Spleen (tissue), 11 donors: Measurements from ENCODE around the gene RNF157. TPM values are rescaled to one million over a fixed set of nuclear protein-coding genes. Genes with fewer than 3 reads are reported as not detected.
A peak's percentile ranks its signal among the peaks of the same experiment; 100 is the strongest.

Experiments
- DNase-seq: peaks from one replicate; pipeline ENCODE4 v3.0.0-alpha.2; 2020
- H3K27ac ChIP-seq, 8 donors: fragments of 200-600 bp; sonication (generic) in 7 of 8; 1 replicate in 4 of 8; 2 replicates in 4 of 8; pipeline versions ENCODE4 v1.5.0 to v1.8.0; 2016 to 2021; ENCODE audit warnings: inconsistent platforms in 4 of 8, mild to moderate bottlenecking in 4 of 8, moderate library complexity in 1 of 8
- H3K27me3 ChIP-seq, 7 donors: fragments of 200-600 bp; sonication (generic) in 6 of 7; replicated peaks in 1 of 7; 1 replicate in 4 of 7; 2 replicates in 3 of 7; pipeline versions ENCODE4 v1.5.0 to v1.8.0; 2016 to 2021; ENCODE audit warnings: inconsistent platforms in 3 of 7, mild to moderate bottlenecking in 1 of 7
- H3K36me3 ChIP-seq, 6 donors: fragments of 200-600 bp; sonication (generic) in 5 of 6; 1 replicate in 4 of 6; 2 replicates in 2 of 6; pipeline versions ENCODE4 v1.5.0 to v1.8.0; 2016 to 2021; ENCODE audit warnings: inconsistent platforms in 2 of 6
- H3K4me1 ChIP-seq, 6 donors: fragments of 200-600 bp; sonication (generic) in 5 of 6; 1 replicate in 3 of 6; 2 replicates in 3 of 6; pipeline versions ENCODE4 v1.5.0 to v1.8.0; 2016 to 2021; ENCODE audit warnings: inconsistent platforms in 3 of 6
- H3K4me3 ChIP-seq, 8 donors: fragments of 200-600 bp; sonication (generic) in 7 of 8; 1 replicate in 4 of 8; 2 replicates in 4 of 8; pipeline versions ENCODE4 v1.5.0 to v1.8.0; 2016 to 2021; ENCODE audit warnings: inconsistent platforms in 4 of 8, mild to moderate bottlenecking in 4 of 8, moderate library complexity in 2 of 8
- H3K9me3 ChIP-seq, 8 donors: fragments of 200-600 bp; sonication (generic) in 7 of 8; 1 replicate in 4 of 8; 2 replicates in 4 of 8; pipeline versions ENCODE4 v1.5.0 to v1.8.0; 2016 to 2021; ENCODE audit warnings: inconsistent platforms in 4 of 8
- POLR2A ChIP-seq, 3 donors: fragments of 450-650 bp; IDR thresholded peaks; one replicate each; pipeline ENCODE4 v1.5.1; 2017; ENCODE audit warnings: antibody characterized with exemption in 3 of 3, mild to moderate bottlenecking in 1 of 3
- POLR2AphosphoS5 ChIP-seq, 3 donors: sonication (generic); formaldehyde crosslinking; IDR thresholded peaks; one replicate each; pipeline ENCODE4 v1.5.1; 2017; ENCODE audit warnings: antibody characterized with exemption in 3 of 3
- WGBS, 5 donors: extraction: QIAGEN DNeasy Blood & Tissue Kit in 3 of 5; methylation state at CpG; one replicate each; pipeline versions ENCODE4 v1.1.5 to v1.1.7; 2013 to 2018; 5-methylcytosine and 5-hydroxymethylcytosine counted together
- intact Hi-C: fragments of 100-400 bp; cut with DNase I; formaldehyde crosslinking; loops from one replicate; pipeline ENCODE4 v1.15.0; 2023; ENCODE audit warnings: low total_unique reads
- polyA plus RNA-seq, 3 donors: library from polyadenylated mRNA; stranded (reverse); fragments of 200-250 nt; gene quantifications; one replicate each; pipeline ENCODE4 v1.2.1, GENCODE V29; 2013
- total RNA-seq, 7 donors: library from RNA; depleted of rRNA in 3 of 7; stranded (reverse); fragments of >200 nt in 3 of 7; fragmentation: NEBNext Ultra II Directional in 4 of 7; extraction: Animal tissue kit (Norgen Biotek cat#: 25700) in 4 of 7; gene quantifications; one replicate each; pipeline versions ENCODE4 v1.1.0 to v1.2.1, GENCODE V29; 2016 to 2021
- TF ChIP-seq, protein P1 (sequence below), 11 experiments: fragments of 200-600 bp in 7 of 11; fragments of 450-650 bp in 4 of 11; sonication (generic) in 4 of 11; IDR thresholded peaks in 8 of 11; conservative IDR thresholded peaks in 3 of 11; 1 replicate in 7 of 11; 2 replicates in 4 of 11; pipeline versions ENCODE4 v1.4.0 to v1.8.0; 2016 to 2021; ENCODE audit warnings: antibody characterized with exemption in 11 of 11, inconsistent platforms in 4 of 11, mild to moderate bottlenecking in 1 of 11
- donor health status: healthy with polysubstance abuse.
- donor health status: DM: no; HTN: no; CAD: no; lungs with moderate emphysema.
- donor health status: DM: no; HTN: no; CAD: no.
- donor health status: Bipolar disorder and iron deficiency.
- donor health status: healthy.
- donor health status: DM: no; HTN: no; CAD: no.
- donor health status: DM: yes; HTN: yes; CAD: no.

RNF157 gene
- total and polyA plus RNA-seq, 10 donors: 0.89 to 13.0 (median 7.6) TPM

DNA sequence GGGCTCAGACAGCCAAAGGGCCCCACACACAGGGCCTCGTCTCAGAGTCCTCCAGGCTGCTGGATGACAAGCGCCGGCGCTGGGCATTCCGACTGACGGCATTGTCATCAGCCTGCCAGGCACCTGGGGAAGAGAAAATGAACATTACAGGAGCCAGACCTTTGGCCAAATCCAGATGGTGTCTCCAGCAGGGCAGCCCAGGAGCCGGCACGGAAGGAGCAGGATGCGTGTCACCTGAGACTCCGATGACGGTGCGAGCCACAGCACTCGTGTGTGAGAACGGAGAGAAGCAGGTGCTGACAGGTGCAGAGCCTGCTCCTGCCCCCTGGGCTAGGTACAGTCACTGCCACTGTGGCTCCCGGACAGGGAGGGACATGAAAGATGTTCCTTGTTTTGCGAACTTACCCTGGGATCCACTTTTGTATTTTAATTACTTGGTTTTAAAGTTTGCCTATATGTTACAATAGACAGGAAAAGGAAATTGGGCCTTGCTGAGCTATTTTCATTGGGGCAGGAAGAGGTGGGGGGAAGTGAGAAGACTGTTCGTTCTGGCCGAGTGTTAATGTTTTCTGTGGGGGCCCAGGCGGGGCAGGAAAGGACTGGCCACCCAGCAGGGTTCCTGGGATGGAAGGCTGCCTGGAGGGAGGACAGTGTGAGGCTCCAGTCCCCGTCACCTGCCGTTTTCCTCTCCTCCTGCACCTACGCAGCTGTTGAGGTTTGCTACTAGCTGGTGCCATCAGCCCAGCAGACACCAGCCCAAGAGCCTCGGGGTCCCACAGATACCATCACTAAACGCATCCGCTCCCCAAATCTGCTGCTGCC is 94.9 kb downstream of the RNF157 start:
- H3K27me3 ChIP-seq: peaks cover 0 to 17% (median 6%) of the 10 kb centered on the region in 7 donors
- H3K9me3 ChIP-seq: no peaks in the 10 kb centered on the region
- H3K4me3 ChIP-seq: peak overlapping the region in 5 of 8 donors; percentile 2 to 59 (median 17)
- intact Hi-C loops: no loop called here
- peak; percentile 47 to 72 (median 68) for TF ChIP-seq POLR2AphosphoS5 (IDR thresholded peaks at IDR 0.05)
- no peak for TF ChIP-seq POLR2A (IDR thresholded peaks at IDR 0.05)
- TF ChIP-seq, protein P1, sequence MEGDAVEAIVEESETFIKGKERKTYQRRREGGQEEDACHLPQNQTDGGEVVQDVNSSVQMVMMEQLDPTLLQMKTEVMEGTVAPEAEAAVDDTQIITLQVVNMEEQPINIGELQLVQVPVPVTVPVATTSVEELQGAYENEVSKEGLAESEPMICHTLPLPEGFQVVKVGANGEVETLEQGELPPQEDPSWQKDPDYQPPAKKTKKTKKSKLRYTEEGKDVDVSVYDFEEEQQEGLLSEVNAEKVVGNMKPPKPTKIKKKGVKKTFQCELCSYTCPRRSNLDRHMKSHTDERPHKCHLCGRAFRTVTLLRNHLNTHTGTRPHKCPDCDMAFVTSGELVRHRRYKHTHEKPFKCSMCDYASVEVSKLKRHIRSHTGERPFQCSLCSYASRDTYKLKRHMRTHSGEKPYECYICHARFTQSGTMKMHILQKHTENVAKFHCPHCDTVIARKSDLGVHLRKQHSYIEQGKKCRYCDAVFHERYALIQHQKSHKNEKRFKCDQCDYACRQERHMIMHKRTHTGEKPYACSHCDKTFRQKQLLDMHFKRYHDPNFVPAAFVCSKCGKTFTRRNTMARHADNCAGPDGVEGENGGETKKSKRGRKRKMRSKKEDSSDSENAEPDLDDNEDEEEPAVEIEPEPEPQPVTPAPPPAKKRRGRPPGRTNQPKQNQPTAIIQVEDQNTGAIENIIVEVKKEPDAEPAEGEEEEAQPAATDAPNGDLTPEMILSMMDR (IDR thresholded peaks at IDR 0.05 in 8 of 11, conservative IDR thresholded peaks at IDR 0.05 in 3 of 11): no peak
- 29 to 48% (median 33%) methylated on average over 24 to 25 of the region's 25 CpGs for WGBS, 5 donors
- H3K27ac ChIP-seq: peak overlapping the region; percentile 58 to 92 (median 83)
- H3K4me1 ChIP-seq: peaks cover 32 to 76% (median 66%) of the 10 kb centered on the region in 6 donors
- no peaks in the 10 kb centered on the region for H3K36me3 ChIP-seq
- DNase-seq: peak; percentile 90

DNA sequence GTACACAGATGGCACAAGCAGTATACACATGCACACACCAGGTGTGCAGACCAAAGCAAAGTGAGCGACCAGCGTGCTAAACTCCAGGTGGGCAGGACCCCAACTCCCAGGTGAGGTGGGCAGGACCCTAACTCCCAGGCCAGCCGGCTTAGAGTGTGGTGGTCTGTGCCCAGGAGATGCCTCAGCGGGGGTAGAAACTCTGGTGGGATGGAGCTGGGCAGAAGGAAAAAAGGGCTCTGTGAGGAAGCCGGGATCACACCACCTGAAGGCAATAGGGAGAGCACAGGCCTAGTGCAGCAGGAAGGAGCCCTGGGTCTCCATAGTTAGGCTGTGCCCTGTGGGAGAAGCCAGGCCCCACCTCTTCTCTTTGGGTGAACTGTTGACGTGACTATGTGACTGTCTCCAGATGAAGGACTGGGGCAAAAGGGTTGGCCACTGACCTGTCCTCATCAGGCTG is 97.7 kb downstream of the RNF157 start:
- intact Hi-C loops: no loop called here
- H3K27me3 ChIP-seq: peaks cover 5 to 45% (median 29%) of the 10 kb centered on the region in 7 donors
- TF ChIP-seq, protein P1 (IDR thresholded peaks at IDR 0.05 in 8 of 11, conservative IDR thresholded peaks at IDR 0.05 in 3 of 11): no peak
- TF ChIP-seq POLR2A (IDR thresholded peaks at IDR 0.05) (no peak), POLR2AphosphoS5 (IDR thresholded peaks at IDR 0.05) (no peak)
- no peaks in the 10 kb centered on the region for H3K36me3 ChIP-seq
- DNase-seq: peak; percentile 70
- 78 to 96% (median 93%) methylated on average over 6 of the region's 6 CpGs for WGBS, 5 donors
- H3K27ac ChIP-seq: peak overlapping the region in 3 of 8 donors; percentile 79 to 92 (median 85)
- no peak overlapping the region for H3K4me3 ChIP-seq
- peaks cover 40 to 85% (median 75%) of the 10 kb centered on the region in 6 donors for H3K4me1 ChIP-seq
- no peaks in the 10 kb centered on the region for H3K9me3 ChIP-seq

GRCh38 chr17:76142039-76142584 is 98.2 kb downstream of the RNF157 start:
- Histone ChIP-seq H3K27ac (no peak overlapping the region), H3K27me3 (peaks cover 5 to 50% (median 34%) of the 10 kb centered on the region in 7 donors), H3K36me3 (no peaks in the 10 kb centered on the region), H3K9me3 (no peaks in the 10 kb centered on the region), H3K4me1 (peaks cover 40 to 80% (median 71%) of the 10 kb centered on the region in 6 donors), H3K4me3 (peak overlapping the region in 1 of 8 donors; percentile 68)
- WGBS, 5 donors: 54 to 69% (median 61%) methylated on average over 10 of the region's 10 CpGs
- DNase-seq: peak; percentile 60
- TF ChIP-seq POLR2AphosphoS5 (IDR thresholded peaks at IDR 0.05) (no peak), POLR2A (IDR thresholded peaks at IDR 0.05) (no peak)
- TF ChIP-seq, protein P1 (IDR thresholded peaks at IDR 0.05 in 8 of 11, conservative IDR thresholded peaks at IDR 0.05 in 3 of 11): no peak
- intact Hi-C loops: no loop called here
